ENCODE results near the gene ARG2. TPM values are rescaled to one million over a fixed set of nuclear protein-coding genes. Genes with fewer than 3 reads are reported as not detected.

The ARG2 gene
- 10 to 100 TPM in 3 of 4 donors, 1 to 10 TPM in 1; 7.1 to 50.6 (median 17.7) TPM for total RNA-seq

GRCh38 chr14:67619446-67620216 is at the start of gene ARG2:
Gene ARG2 (plus strand): TSS chr14:67619920. CDS start chr14:67619978, 58 bp downstream.
- WGBS, 2 donors, result 0 to 2% methylated on average over 1 to 17 of the region's 62 CpGs
- Histone ChIP-seq H3K4me1 (peaks cover 0 to 41% (median 25%) of the 10 kb centered on the region in 3 donors), H3K27ac (peak within 1 kb of the TSS; percentile 77 to 88 (median 84)), H3K36me3 (no peaks in the 10 kb centered on the region), H3K27me3 (no peaks in the 10 kb centered on the region), H3K9me3 (no peaks in the 10 kb centered on the region), H3K4me3 (peak within 1 kb of the TSS; percentile 50 to 88 (median 63))
- peak in 1 of 6 experiments; percentile 6 for TF ChIP-seq CTCF (IDR thresholded peaks at IDR 0.05)
- TF ChIP-seq POLR2A (IDR thresholded peaks at IDR 0.05), result peak in 2 of 4 donors; percentile 56 to 89
- intact Hi-C loops (cut with DNase I), result loop anchor here (10.0 kb wide), 2 partner anchors 45 to 85 kb away; partner anchors contain the start of gene RDH12
- DNase-seq, result peak; percentile 83

DNA sequence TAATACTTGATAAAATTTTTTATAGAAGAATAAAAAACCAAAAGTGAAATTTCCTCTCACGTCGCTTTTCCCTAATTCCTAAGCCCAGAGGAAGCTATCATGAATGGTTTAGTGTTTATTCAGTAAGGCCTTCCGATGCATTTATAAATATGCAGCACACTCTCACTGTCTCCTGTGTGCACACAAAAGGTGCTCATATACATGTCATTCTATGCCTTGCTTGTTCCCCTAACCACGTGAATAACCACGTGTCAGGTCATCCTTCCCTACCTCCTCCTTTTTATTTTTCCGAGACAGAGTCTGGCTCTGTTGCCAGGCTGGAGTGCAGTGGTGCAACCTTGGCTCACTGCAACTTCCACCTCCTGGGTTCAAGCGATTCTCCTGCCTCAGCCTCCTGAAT is 49.3 kb upstream of the ARG2 start:
- intact Hi-C loops (cut with DNase I), result loop anchor here (5.0 kb wide), 1 partner anchor 43 kb away; no protein-coding TSS in a partner anchor
- peaks cover 0 to 23% (median 12%) of the 10 kb centered on the region in 3 donors for H3K4me1 ChIP-seq
- DNase-seq, result no peak
- H3K36me3 ChIP-seq, result no peaks in the 10 kb centered on the region
- no peak for TF ChIP-seq POLR2A (IDR thresholded peaks at IDR 0.05)
- 79 to 80% methylated on average over 7 of the region's 7 CpGs for WGBS, 2 donors
- H3K9me3 ChIP-seq, result no peaks in the 10 kb centered on the region
- no peak overlapping the region for H3K4me3 ChIP-seq
- no peaks in the 10 kb centered on the region for H3K27me3 ChIP-seq
- H3K27ac ChIP-seq, result no peak overlapping the region

GRCh38 chr14:67571275-67571990 is 48.3 kb upstream of the ARG2 start:
- intact Hi-C loops (cut with DNase I), result loop anchor here (5.0 kb wide), 1 partner anchor 44 kb away; no protein-coding TSS in a partner anchor
- no peak for TF ChIP-seq POLR2A (IDR thresholded peaks at IDR 0.05)
- peak; percentile 70 to 81 (median 80) for TF ChIP-seq CTCF (IDR thresholded peaks at IDR 0.05)
- DNase-seq, result no peak
- Histone ChIP-seq H3K27me3 (no peaks in the 10 kb centered on the region), H3K36me3 (no peaks in the 10 kb centered on the region), H3K27ac (no peak overlapping the region), H3K4me1 (peaks cover 0 to 16% (median 12%) of the 10 kb centered on the region in 3 donors), H3K9me3 (no peaks in the 10 kb centered on the region), H3K4me3 (no peak overlapping the region)
- WGBS, 2 donors, result 2 to 55% methylated on average over 5 to 10 of the region's 14 CpGs

GRCh38 chr14:67571991-67572323 is 47.8 kb upstream of the ARG2 start:
- no peaks in the 10 kb centered on the region for H3K36me3 ChIP-seq
- intact Hi-C loops (cut with DNase I), result loop anchor here (5.0 kb wide), 1 partner anchor 45 kb away; no protein-coding TSS in a partner anchor
- H3K27ac ChIP-seq, result no peak overlapping the region
- TF ChIP-seq POLR2A (IDR thresholded peaks at IDR 0.05), result no peak
- TF ChIP-seq CTCF (IDR thresholded peaks at IDR 0.05), result no peak
- H3K27me3 ChIP-seq, result no peaks in the 10 kb centered on the region
- WGBS, 2 donors, result no CpG with 5 or more reads among the region's 19 CpGs
- H3K9me3 ChIP-seq, result no peaks in the 10 kb centered on the region
- H3K4me3 ChIP-seq, result no peak overlapping the region
- DNase-seq, result no peak
- H3K4me1 ChIP-seq, result peaks cover 0 to 11% (median 7%) of the 10 kb centered on the region in 3 donors

- no peaks in the 10 kb centered on the region for H3K9me3 ChIP-seq
- no peak overlapping the region for H3K27ac ChIP-seq
- H3K4me1 ChIP-seq, result peaks cover 0 to 5% (median 3%) of the 10 kb centered on the region in 3 donors
- TF ChIP-seq POLR2A (IDR thresholded peaks at IDR 0.05), result no peak
- no peak for TF ChIP-seq CTCF (IDR thresholded peaks at IDR 0.05)
- H3K27me3 ChIP-seq, result no peaks in the 10 kb centered on the region
- no peak for DNase-seq
- no peaks in the 10 kb centered on the region for H3K36me3 ChIP-seq
- 83 to 87% methylated on average over 5 of the region's 5 CpGs for WGBS, 2 donors
- intact Hi-C loops (cut with DNase I), result loop anchor here (5.0 kb wide), 1 partner anchor 45 kb away; no protein-coding TSS in a partner anchor
- H3K4me3 ChIP-seq, result no peak overlapping the region
Measured at GRCh38 chr14:67572608-67573007, 47.1 kb upstream of the ARG2 start.

Data from esophagus squamous epithelium (tissue), 5 donors.